22Rv1 (cell line): ENCODE results near the gene GGTLC2.

Experiments
- H3K27ac ChIP-seq: fragments of 450-650 bp; 2 replicates; pipeline ENCODE4 v1.5.1; 2017
- ZFX ChIP-seq: fragments of 450-650 bp; IDR thresholded peaks from 2 replicates; pipeline ENCODE4 v1.6.1; 2017; ENCODE audit warnings: antibody characterized with exemption, borderline replicate concordance
- TF ChIP-seq, protein P1 (sequence below): fragments of 450-650 bp; IDR thresholded peaks from 2 replicates; pipeline ENCODE4 v1.5.1; 2017; ENCODE audit warnings: mild to moderate bottlenecking

GGTLC2 gene

DNA sequence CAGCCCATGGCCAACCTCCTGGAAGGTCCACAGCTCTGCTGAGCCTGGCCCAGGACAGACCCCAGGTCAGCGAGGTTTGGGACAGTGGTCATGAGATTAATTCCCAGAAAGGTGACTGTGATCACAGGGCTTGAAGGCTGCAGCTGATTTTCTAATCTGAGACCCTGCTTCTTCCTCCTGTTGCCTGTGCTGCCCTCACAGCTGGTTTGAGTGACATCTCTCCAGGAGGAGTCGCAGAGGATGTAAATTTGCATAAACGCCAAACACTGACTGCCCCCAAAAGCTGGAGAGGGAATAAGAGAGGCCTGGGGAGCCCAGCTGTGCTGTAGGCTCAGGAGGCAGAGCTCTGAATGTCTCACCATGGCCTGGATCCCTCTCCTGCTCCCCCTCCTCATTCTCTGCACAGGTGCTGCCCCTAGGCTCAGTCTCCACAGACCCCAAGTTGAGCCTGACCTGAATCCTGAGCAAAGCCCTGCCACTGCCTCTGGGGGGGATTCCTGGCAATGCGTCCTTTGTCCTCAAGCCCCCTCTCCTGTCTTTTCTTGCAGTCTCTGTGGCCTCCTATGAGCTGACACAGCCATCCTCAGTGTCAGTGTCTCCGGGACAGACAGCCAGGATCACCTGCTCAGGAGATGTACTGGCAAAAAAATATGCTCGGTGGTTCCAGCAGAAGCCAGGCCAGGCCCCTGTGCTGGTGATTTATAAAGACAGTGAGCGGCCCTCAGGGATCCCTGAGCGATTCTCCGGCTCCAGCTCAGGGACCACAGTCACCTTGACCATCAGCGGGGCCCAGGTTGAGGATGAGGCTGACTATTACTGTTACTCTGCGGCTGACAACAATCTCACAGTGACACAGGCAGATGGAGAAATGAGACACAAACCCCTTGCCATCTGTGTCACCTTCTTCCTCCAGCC, 23.8 kb downstream of the GGTLC2 start:
- TF ChIP-seq ZFX, result no peak
- TF ChIP-seq, protein P1, sequence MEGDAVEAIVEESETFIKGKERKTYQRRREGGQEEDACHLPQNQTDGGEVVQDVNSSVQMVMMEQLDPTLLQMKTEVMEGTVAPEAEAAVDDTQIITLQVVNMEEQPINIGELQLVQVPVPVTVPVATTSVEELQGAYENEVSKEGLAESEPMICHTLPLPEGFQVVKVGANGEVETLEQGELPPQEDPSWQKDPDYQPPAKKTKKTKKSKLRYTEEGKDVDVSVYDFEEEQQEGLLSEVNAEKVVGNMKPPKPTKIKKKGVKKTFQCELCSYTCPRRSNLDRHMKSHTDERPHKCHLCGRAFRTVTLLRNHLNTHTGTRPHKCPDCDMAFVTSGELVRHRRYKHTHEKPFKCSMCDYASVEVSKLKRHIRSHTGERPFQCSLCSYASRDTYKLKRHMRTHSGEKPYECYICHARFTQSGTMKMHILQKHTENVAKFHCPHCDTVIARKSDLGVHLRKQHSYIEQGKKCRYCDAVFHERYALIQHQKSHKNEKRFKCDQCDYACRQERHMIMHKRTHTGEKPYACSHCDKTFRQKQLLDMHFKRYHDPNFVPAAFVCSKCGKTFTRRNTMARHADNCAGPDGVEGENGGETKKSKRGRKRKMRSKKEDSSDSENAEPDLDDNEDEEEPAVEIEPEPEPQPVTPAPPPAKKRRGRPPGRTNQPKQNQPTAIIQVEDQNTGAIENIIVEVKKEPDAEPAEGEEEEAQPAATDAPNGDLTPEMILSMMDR, result no peak

GRCh38 chr22:22669093-22669492, 24.7 kb downstream of the GGTLC2 start:
- TF ChIP-seq, protein P1, result no peak
- TF ChIP-seq ZFX, result no peak
- no peak overlapping the region for H3K27ac ChIP-seq

More for the DNA sequence above, 23.8 kb downstream of the GGTLC2 start:
- H3K27ac ChIP-seq, result no peak overlapping the region

GRCh38 chr22:22670076-22670795, 25.8 kb downstream of the GGTLC2 start:
- H3K27ac ChIP-seq, result no peak overlapping the region
- no peak for TF ChIP-seq ZFX
- TF ChIP-seq, protein P1, result no peak

GRCh38 chr22:22671506-22671905, 27.1 kb downstream of the GGTLC2 start:
- H3K27ac ChIP-seq, result no peak overlapping the region
- TF ChIP-seq ZFX, result no peak
- TF ChIP-seq, protein P1, result no peak

DNA sequence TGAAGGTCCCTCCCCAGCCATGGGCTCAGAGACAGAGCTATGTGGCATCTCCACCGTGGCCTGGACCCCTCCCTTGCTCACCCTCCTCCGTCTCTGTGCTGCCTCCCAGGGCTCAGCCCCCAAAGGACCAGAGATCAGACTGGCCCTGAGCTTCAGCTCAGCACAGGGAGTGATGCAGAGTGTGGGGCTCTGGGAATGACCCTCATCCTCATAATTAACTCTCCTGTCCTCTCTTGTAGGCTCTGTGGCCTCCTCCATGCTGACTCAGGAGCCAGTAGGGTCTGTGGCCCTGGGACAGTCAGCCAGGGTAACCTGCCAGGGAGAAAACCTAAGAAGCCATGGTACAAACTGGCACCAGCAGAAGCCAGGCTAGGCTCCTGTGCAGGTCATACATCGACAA, 28.7 kb downstream of the GGTLC2 start:
- H3K27ac ChIP-seq, result no peak overlapping the region
- no peak for TF ChIP-seq ZFX
- TF ChIP-seq, protein P1, result no peak

DNA sequence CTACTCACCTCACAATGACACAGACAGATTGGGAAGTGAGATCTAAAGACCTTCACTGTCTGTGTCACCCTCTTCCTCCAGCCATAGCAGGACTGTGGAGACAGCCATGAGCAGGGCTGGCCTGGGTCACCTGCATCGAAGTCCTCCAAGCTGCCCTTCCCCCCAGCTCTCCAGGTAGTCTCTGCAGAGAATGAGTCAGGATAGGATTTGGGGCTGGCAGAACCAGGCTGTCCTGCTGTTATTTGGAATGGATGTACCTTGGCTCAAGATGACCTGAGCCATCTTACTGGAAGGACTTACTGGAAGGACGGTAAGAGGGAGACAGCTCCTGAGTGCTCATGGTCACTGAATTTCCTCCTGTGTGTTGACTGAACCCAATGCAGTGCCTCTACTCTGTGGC, 29.2 kb downstream of the GGTLC2 start:
- H3K27ac ChIP-seq, result no peak overlapping the region
- TF ChIP-seq, protein P1, result no peak
- no peak for TF ChIP-seq ZFX

- no peak overlapping the region for H3K27ac ChIP-seq
- TF ChIP-seq, protein P1, result no peak
- TF ChIP-seq ZFX, result no peak
These were observed 30.1 kb downstream of the GGTLC2 start for GRCh38 chr22:22674467-22674866.
